CD4-positive, CD25-positive, alpha-beta regulatory T cell (primary cell): ENCODE data around the gene ARV1. TPM values are rescaled to one million over a fixed set of nuclear protein-coding genes. Genes with fewer than 3 reads are reported as not detected.

Experiments
- ATAC-seq, 2 donors: fragments of 150-1000 bp; cut with Tn5 transposase; one replicate each; pipeline ENCODE4 v1.10.0; 2021; ENCODE audit warnings: low read depth in 2 of 2, moderate number of reproducible peaks in 2 of 2, moderate library complexity in 1 of 2
- DNase-seq, 3 donors: peaks; one replicate each; pipeline versions ENCODE4 v3.0.0 to v3.0.0-alpha.2; 2012 to 2022; ENCODE audit warnings: mixed read lengths in 1 of 3
- H3K27ac ChIP-seq: one replicate; pipeline ENCODE4 v1.7.0; 2013; ENCODE audit warnings: mild to moderate bottlenecking, low read length; ENCODE audit not compliant: insufficient read depth, poor library complexity, severe bottlenecking
- H3K27me3 ChIP-seq: one replicate; pipeline ENCODE4 v1.7.0; 2013; ENCODE audit warnings: low read length; ENCODE audit not compliant: control insufficient read depth, insufficient read depth
- H3K36me3 ChIP-seq: one replicate; pipeline ENCODE4 v1.7.0; 2013; ENCODE audit warnings: mild to moderate bottlenecking, low read length, moderate library complexity; ENCODE audit not compliant: control insufficient read depth, insufficient read depth
- H3K4me1 ChIP-seq: 2 replicates; pipeline ENCODE4 v1.7.0; 2013; ENCODE audit warnings: mild to moderate bottlenecking, low read length; ENCODE audit not compliant: insufficient read depth, control insufficient read depth, poor library complexity, severe bottlenecking
- H3K4me3 ChIP-seq: one replicate; pipeline ENCODE4 v1.7.0; 2013; ENCODE audit warnings: low read depth, mild to moderate bottlenecking, low read length, moderate library complexity
- H3K9me3 ChIP-seq, 2 experiments: 1 replicate in 1 of 2; 2 replicates in 1 of 2; pipeline ENCODE4 v1.7.0; 2013; ENCODE audit warnings: low read length in 2 of 2, mild to moderate bottlenecking in 1 of 2, moderate library complexity in 1 of 2; ENCODE audit not compliant: control insufficient read depth in 2 of 2
- H3K27ac Mint-ChIP-seq, 3 donors: one replicate each; pipeline ENCODE4 v1.8.0; 2020 to 2022; ENCODE audit warnings: mild to moderate bottlenecking in 3 of 3, mixed read lengths in 3 of 3, moderate library complexity in 2 of 3
- H3K27me3 Mint-ChIP-seq: one replicate; pipeline ENCODE4 v1.8.0; 2022; ENCODE audit warnings: mild to moderate bottlenecking, mixed read lengths
- H3K36me3 Mint-ChIP-seq: one replicate; pipeline ENCODE4 v1.8.0; 2020; ENCODE audit warnings: mixed read lengths
- H3K4me1 Mint-ChIP-seq, 4 donors: one replicate each; pipeline ENCODE4 v1.8.0; 2020 to 2022; ENCODE audit warnings: mixed read lengths in 4 of 4, mild to moderate bottlenecking in 1 of 4
- H3K4me3 Mint-ChIP-seq, 4 donors: one replicate each; pipeline ENCODE4 v1.8.0; 2020 to 2022; ENCODE audit warnings: mild to moderate bottlenecking in 4 of 4, mixed read lengths in 4 of 4, moderate library complexity in 3 of 4
- H3K9me3 Mint-ChIP-seq, 7 donors: one replicate each; pipeline ENCODE4 v1.8.0; 2020 to 2022; ENCODE audit warnings: mixed read lengths in 7 of 7, mild to moderate bottlenecking in 3 of 7, moderate library complexity in 2 of 7
- polyA plus RNA-seq, 4 donors: library from polyadenylated mRNA; unstranded; fragments of 300-500 nt; fragmentation: Illumina TruSeq; gene quantifications; one replicate each; pipeline ENCODE4 v1.2.3, GENCODE V29; 2021
- total RNA-seq: library from RNA; stranded (reverse); gene quantifications from one replicate; pipeline ENCODE4 v1.2.3, GENCODE V29; 2022

Gene ARV1
- 6.8 TPM for total RNA-seq
- 10 to 100 TPM; 30.7 to 41.6 (median 35.1) TPM for polyA plus RNA-seq

DNA sequence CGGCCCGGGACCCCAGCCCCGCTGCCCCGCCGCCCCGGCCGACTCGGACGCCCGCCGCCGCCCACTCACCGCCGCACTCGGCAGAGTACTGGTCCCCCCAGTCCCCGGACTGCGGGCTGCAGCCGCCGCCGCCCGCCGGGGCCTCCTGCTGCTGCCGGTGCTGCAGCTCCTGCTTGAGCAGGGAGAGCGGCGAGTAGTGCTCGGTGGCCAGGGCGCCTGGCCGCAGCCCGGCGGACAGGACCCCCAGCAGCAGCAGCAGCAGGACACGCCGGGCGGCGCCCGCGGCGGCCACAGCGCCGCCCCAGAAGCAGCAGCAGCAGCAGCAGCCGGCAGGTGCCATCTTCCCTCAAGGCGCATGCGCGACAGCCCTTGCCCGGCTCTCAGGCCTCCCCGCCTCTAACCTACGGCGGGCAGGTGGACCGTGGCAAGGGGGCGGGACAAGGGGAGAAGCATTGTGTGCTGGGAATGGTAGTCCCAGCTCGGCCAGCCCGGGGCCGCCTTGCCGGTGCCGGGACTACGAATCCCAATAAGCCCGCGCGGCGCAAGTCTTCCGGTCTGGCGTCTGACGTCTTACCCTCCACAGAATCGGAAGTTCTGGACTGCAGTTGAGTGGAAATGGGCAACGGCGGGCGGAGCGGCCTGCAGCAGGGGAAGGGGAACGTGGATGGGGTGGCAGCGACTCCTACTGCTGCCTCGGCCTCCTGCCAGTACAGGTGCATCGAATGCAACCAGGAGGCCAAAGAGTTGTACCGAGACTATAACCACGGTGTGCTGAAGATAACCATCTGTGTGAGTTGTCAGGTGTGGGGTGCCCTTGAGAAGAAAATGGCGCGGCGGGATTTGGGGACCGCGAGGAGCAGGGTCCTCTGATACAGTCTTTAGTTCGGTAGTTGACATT is at the start of gene ARV1, which contains the start of gene TTC13:
Gene ARV1, plus strand, starts transcription at position 604 of the 898 bp plus-strand sequence. Its CDS starts 12 bp downstream, at position 616.
Gene TTC13, minus strand, starts transcription at position 371 of the 898 bp plus-strand sequence. Its CDS starts 31 bp downstream, at position 340.
- H3K4me1 ChIP-seq = peaks cover 47% of the 10 kb centered on the region
- peak; percentile 97 to 99 (median 98) for DNase-seq
- H3K27me3 Mint-ChIP-seq = no peaks in the 10 kb centered on the region
- peaks cover 18% of the 10 kb centered on the region for H3K36me3 ChIP-seq
- peak within 1 kb of the TSS; percentile 91 for H3K4me3 ChIP-seq
- peak within 1 kb of the TSS; percentile 93 to 98 (median 94) for H3K27ac Mint-ChIP-seq
- no peaks in the 10 kb centered on the region for H3K9me3 ChIP-seq
- ATAC-seq = peak; percentile 96 to 97
- H3K4me1 Mint-ChIP-seq = peaks cover 8 to 39% (median 29%) of the 10 kb centered on the region in 4 donors
- no peaks in the 10 kb centered on the region for H3K27me3 ChIP-seq
- peaks cover 5% of the 10 kb centered on the region for H3K36me3 Mint-ChIP-seq
- no peaks in the 10 kb centered on the region for H3K9me3 Mint-ChIP-seq
- H3K27ac ChIP-seq = peak within 1 kb of the TSS; percentile 84
- H3K4me3 Mint-ChIP-seq = peak within 1 kb of the TSS; percentile 89 to 97 (median 95)

DNA sequence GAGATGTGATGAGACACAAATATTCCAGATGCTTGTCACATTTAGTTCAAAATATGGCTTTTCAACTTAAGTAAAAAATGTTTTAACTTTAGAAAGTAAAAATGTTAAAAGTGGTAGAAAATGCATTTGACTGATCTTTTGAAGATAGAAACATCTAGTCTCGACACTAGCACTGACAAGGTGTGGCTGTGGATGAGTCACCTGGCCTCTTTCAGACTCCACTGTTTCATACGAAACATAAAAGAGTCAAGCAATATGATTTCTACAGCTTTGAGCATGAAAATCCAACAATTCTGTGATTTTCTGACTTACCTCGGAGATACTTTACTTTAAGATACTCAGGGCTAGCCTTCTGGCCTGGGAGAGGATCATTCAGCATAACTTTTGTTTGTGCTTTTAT is 47.9 kb upstream of the ARV1 start:
- H3K27me3 ChIP-seq = no peaks in the 10 kb centered on the region
- no peak overlapping the region for H3K4me3 Mint-ChIP-seq
- H3K27ac Mint-ChIP-seq = peak overlapping the region in 1 of 3 donors; percentile 62
- H3K27me3 Mint-ChIP-seq = no peaks in the 10 kb centered on the region
- no peak overlapping the region for H3K4me3 ChIP-seq
- no peak overlapping the region for H3K27ac ChIP-seq
- no peaks in the 10 kb centered on the region for H3K4me1 ChIP-seq
- peaks cover 47% of the 10 kb centered on the region for H3K36me3 Mint-ChIP-seq
- H3K9me3 ChIP-seq = no peaks in the 10 kb centered on the region
- H3K9me3 Mint-ChIP-seq = no peaks in the 10 kb centered on the region
- peaks cover 76% of the 10 kb centered on the region for H3K36me3 ChIP-seq
- DNase-seq (no peak), ATAC-seq (no peak)
- H3K4me1 Mint-ChIP-seq = peaks cover 0 to 10% (median 1%) of the 10 kb centered on the region in 4 donors

DNA sequence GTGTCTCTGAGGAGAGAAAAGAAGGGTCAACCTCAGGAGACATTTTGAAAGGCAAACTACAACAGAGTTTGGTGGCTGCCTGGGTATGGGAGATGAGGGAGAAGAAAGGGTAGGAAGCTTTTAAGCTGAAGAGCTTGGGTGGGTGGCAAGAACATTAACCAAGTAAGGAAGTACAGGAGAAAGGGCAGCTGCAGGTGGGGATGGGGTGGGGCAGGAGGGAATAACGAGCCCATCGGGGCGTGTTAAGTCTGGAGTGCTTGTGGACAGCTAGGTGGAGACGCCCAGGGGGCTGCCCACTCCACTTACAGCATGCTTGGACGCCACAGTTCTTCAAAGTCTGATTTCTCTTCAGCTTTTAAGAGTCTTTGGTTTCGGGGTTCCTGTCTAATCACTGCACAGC is 43.0 kb upstream of the ARV1 start:
- Histone ChIP-seq H3K9me3 (no peaks in the 10 kb centered on the region), H3K27ac (no peak overlapping the region), H3K4me3 (no peak overlapping the region), H3K27me3 (no peaks in the 10 kb centered on the region), H3K4me1 (no peaks in the 10 kb centered on the region), H3K36me3 (peaks cover 61% of the 10 kb centered on the region)
- Mint-ChIP-seq H3K27me3 (no peaks in the 10 kb centered on the region), H3K4me1 (peaks cover 10 to 15% (median 12%) of the 10 kb centered on the region in 4 donors), H3K9me3 (no peaks in the 10 kb centered on the region), H3K4me3 (no peak overlapping the region), H3K27ac (peak overlapping the region in 2 of 3 donors; percentile 47 to 48), H3K36me3 (peaks cover 52% of the 10 kb centered on the region)
- DNase-seq (no peak), ATAC-seq (no peak)

DNA sequence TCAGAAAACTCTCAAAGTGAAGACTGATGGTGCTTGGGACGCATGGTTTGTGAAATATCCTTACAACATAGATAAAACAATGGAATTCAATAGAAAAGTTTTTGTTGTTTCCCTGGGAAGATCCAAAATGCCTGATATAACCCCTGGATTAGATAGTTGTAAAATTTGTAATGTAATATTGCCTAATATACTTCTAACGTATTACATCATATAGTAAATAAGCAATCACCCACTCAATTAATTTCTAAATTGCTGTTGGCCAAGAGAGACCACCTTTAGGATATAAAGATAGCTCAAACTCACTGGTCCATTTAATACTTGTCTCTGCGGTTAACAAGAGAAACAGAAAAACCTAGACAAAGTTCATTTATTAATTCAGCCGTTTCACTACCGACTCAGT is 42.4 kb upstream of the ARV1 start:
- no peak overlapping the region for H3K4me3 Mint-ChIP-seq
- H3K27ac Mint-ChIP-seq = peak overlapping the region; percentile 12 to 53 (median 51)
- ATAC-seq (no peak), DNase-seq (no peak)
- H3K9me3 Mint-ChIP-seq = no peaks in the 10 kb centered on the region
- H3K36me3 Mint-ChIP-seq = peaks cover 49% of the 10 kb centered on the region
- no peaks in the 10 kb centered on the region for H3K4me1 ChIP-seq
- no peak overlapping the region for H3K27ac ChIP-seq
- H3K27me3 Mint-ChIP-seq = no peaks in the 10 kb centered on the region
- peaks cover 10 to 13% (median 12%) of the 10 kb centered on the region in 4 donors for H3K4me1 Mint-ChIP-seq
- no peaks in the 10 kb centered on the region for H3K9me3 ChIP-seq
- no peak overlapping the region for H3K4me3 ChIP-seq
- peaks cover 55% of the 10 kb centered on the region for H3K36me3 ChIP-seq
- H3K27me3 ChIP-seq = no peaks in the 10 kb centered on the region

DNA sequence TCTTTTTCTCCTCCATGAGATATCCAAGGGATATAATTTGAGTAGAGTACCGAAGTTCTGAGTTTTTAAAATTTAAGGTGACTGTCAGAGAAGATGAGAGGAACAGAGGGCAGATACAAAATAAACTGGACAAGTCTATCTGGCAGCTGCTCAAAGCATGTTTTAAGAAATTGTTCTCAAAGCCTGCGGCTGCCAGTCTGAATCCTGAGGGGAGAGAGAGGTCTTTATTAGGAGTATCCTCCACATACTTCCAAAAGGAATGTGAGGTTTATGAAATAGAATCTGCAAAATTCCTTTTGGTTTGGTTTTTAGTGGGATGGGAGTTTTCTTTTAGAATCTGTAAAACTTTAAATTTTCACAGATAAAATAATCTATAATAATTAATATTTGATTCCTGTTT is 41.5 kb upstream of the ARV1 start:
- ATAC-seq (no peak), DNase-seq (no peak)
- H3K4me3 Mint-ChIP-seq = no peak overlapping the region
- H3K9me3 Mint-ChIP-seq = no peaks in the 10 kb centered on the region
- Histone ChIP-seq H3K27me3 (no peaks in the 10 kb centered on the region), H3K27ac (no peak overlapping the region), H3K4me3 (no peak overlapping the region), H3K36me3 (peaks cover 48% of the 10 kb centered on the region), H3K4me1 (no peaks in the 10 kb centered on the region), H3K9me3 (no peaks in the 10 kb centered on the region)
- no peaks in the 10 kb centered on the region for H3K27me3 Mint-ChIP-seq
- peaks cover 47% of the 10 kb centered on the region for H3K36me3 Mint-ChIP-seq
- peak overlapping the region in 1 of 3 donors; percentile 12 for H3K27ac Mint-ChIP-seq
- peaks cover 10 to 14% (median 12%) of the 10 kb centered on the region in 4 donors for H3K4me1 Mint-ChIP-seq

DNA sequence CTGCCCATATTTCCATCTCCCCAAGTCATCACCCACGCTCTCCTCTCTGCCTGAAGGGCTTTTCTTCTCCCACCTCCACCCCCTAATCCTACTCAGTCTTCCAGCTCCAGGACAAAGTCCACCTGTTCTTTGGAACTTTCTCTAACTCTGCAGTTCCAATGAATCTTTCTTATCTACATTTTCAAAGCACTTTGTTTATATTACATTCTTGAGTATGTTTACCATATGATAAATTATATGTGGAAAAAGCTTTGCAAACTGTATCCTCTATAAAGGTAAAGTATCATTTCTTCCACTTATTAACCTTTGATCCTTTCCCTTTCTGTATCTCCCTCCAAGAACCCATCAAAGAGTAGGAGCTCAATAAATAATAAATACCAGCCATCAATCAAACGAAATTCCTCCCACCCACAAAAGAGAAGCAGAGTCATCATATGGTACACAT is 39.9 kb upstream of the ARV1 start:
- no peaks in the 10 kb centered on the region for H3K9me3 ChIP-seq
- ATAC-seq = no peak
- H3K27ac ChIP-seq = no peak overlapping the region
- no peaks in the 10 kb centered on the region for H3K27me3 ChIP-seq
- Mint-ChIP-seq H3K36me3 (peaks cover 45% of the 10 kb centered on the region), H3K9me3 (no peaks in the 10 kb centered on the region), H3K4me3 (no peak overlapping the region), H3K27me3 (no peaks in the 10 kb centered on the region), H3K4me1 (peaks cover 13 to 17% (median 16%) of the 10 kb centered on the region in 4 donors), H3K27ac (peak overlapping the region in 2 of 3 donors; percentile 2 to 54)
- H3K4me1 ChIP-seq = no peaks in the 10 kb centered on the region
- no peak for DNase-seq
- peaks cover 50% of the 10 kb centered on the region for H3K36me3 ChIP-seq
- H3K4me3 ChIP-seq = no peak overlapping the region

DNA sequence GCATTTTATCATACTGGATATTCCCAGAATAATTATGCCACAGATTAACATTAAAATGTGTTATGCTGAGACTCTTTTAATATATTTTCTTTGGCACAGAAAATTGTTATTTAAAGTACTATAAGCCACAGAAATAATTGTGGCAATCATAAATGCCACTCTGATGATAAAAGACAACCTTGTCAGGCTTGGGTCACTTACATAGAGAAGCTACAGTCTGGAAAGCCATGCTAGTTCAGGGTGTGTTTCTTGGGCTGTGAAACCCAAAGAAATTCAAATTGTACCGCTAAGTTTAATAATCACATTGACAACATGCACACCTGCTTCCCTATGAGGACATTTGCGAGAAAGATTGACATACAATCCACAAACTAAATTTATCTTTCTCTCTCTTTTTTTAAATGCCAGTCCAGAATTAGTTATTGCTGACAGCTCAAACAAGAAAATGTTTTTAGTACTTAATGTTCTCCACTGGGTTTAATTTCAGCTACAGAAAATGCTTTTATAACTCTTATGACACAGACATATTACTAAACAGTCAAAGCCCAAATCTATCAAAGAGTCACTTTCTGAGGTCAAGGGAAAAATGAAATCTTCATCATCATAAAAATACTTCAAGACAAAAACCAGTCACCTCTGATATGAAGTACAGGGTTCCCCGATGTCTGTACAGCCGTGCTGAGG is 38.9 kb upstream of the ARV1 start:
- DNase-seq = no peak
- ATAC-seq = no peak
- no peaks in the 10 kb centered on the region for H3K9me3 ChIP-seq
- H3K4me3 Mint-ChIP-seq = no peak overlapping the region
- H3K4me1 ChIP-seq = no peaks in the 10 kb centered on the region
- no peaks in the 10 kb centered on the region for H3K9me3 Mint-ChIP-seq
- H3K4me1 Mint-ChIP-seq = peaks cover 13 to 17% (median 15%) of the 10 kb centered on the region in 4 donors
- H3K27ac ChIP-seq = no peak overlapping the region
- no peak overlapping the region for H3K4me3 ChIP-seq
- H3K27me3 Mint-ChIP-seq = no peaks in the 10 kb centered on the region
- H3K27ac Mint-ChIP-seq = no peak overlapping the region
- no peaks in the 10 kb centered on the region for H3K27me3 ChIP-seq
- H3K36me3 ChIP-seq = peaks cover 52% of the 10 kb centered on the region
- peaks cover 50% of the 10 kb centered on the region for H3K36me3 Mint-ChIP-seq
